ENCODE results near the gene AQP5.
A peak's percentile ranks its signal among the peaks of the same experiment; 100 is the strongest.
"Not testable (repeated sequence)": the region's sequence is repeated elsewhere in the genome, so short reads cannot be mapped to it uniquely, and the experiment has no call there.

The AQP5 gene

GRCh38 chr12:49980501-49981349 is 19.1 kb downstream of the AQP5 start:
- no peak for TF ChIP-seq CTCF (conservative IDR thresholded peaks at IDR 0.05; ENCODE audit: low read depth, low read length)
- no peak for DNase-seq (ENCODE audit: low read depth)
- H3K4me3 ChIP-seq (ENCODE audit: low read depth, low read length): no peak overlapping the region

GRCh38 chr12:49982246-49983087 is 20.8 kb downstream of the AQP5 start:
- no peak overlapping the region for H3K4me3 ChIP-seq (ENCODE audit: low read depth, low read length)
- peak; percentile 20 for DNase-seq (ENCODE audit: low read depth)
- TF ChIP-seq CTCF (conservative IDR thresholded peaks at IDR 0.05; ENCODE audit: low read depth, low read length): peak; percentile 4

- no peak overlapping the region for H3K4me3 ChIP-seq (ENCODE audit: low read depth, low read length)
- TF ChIP-seq CTCF (conservative IDR thresholded peaks at IDR 0.05; ENCODE audit: low read depth, low read length): no peak
- DNase-seq (ENCODE audit: low read depth): peak; percentile 91
Observed at GRCh38 chr12:49983892-49984291, 22.2 kb downstream of the AQP5 start.

GRCh38 chr12:49984476-49985359 is 23.0 kb downstream of the AQP5 start:
- no peak overlapping the region for H3K4me3 ChIP-seq (ENCODE audit: low read depth, low read length)
- DNase-seq (ENCODE audit: low read depth): peak; percentile 12
- no peak for TF ChIP-seq CTCF (conservative IDR thresholded peaks at IDR 0.05; ENCODE audit: low read depth, low read length)

GRCh38 chr12:49985981-49986380 is 24.3 kb downstream of the AQP5 start:
- H3K4me3 ChIP-seq (ENCODE audit: low read depth, low read length): no peak overlapping the region
- DNase-seq (ENCODE audit: low read depth): peak; percentile 33
- TF ChIP-seq CTCF (conservative IDR thresholded peaks at IDR 0.05; ENCODE audit: low read depth, low read length): no peak

- not testable (repeated sequence) for H3K4me3 ChIP-seq (ENCODE audit: low read depth, low read length); DNase-seq (ENCODE audit: low read depth)
Observed at GRCh38 chr12:49986476-49986875, 24.8 kb downstream of the AQP5 start.
